K562 (cell line): ENCODE measurements around the gene FOXD2. TPM values are rescaled to one million over a fixed set of nuclear protein-coding genes. Genes with fewer than 3 reads are reported as not detected.

ENCODE experiments used
- ATAC-seq: fragments of 200-7000 bp; cut with Tn5 transposase; 3 replicates; pipeline ENCODE4 v1.9.1; 2020; ENCODE audit warnings: moderate library complexity
- BruUV-seq: library from RNA; stranded (reverse); fragments of 400-500 nt; replicated peaks from 2 replicates; lab custom pipeline; 2021; lab: Mats Ljungman, UMichigan
- CTCF ChIA-PET: fragments of 300-600 bp; formaldehyde crosslinking; extraction: SDS; loops from one replicate; lab custom pipeline; 2021; ENCODE audit warnings: low intra/inter-chr PET ratio; lab: Yijun Ruan, JAX
- POLR2A ChIA-PET: fragments of 300-600, 350-650 bp; sonication (Branson Sonifier 250); formaldehyde crosslinking; extraction: SDS; loops from one replicate; lab custom pipeline; 2021; ENCODE audit warnings: antibody characterized with exemption, inconsistent platforms; lab: Yijun Ruan, JAX
- DNase-seq, 4 experiments: peaks; one replicate each; pipeline versions ENCODE4 v3.0.0 to v3.0.0-alpha.2; 2011 to 2018; ENCODE audit warnings: low spot score in 3 of 4, mixed read lengths in 3 of 4; ENCODE audit errors: extremely low read depth in 1 of 4
- FAIRE-seq: peaks from 2 replicates; lab custom pipeline; 2011; peaks lifted over from hg19 to GRCh38; lab: Jason Lieb, UNC
- H2AFZ ChIP-seq: 2 replicates; pipeline ENCODE4 v1.6.0; 2011; ENCODE audit warnings: low read depth, low read length, control low read depth, inconsistent platforms
- H3K27ac ChIP-seq: fragments of 200-600 bp; 3 replicates; pipeline ENCODE4 v1.8.0; 2011; ENCODE audit warnings: low read depth, mild to moderate bottlenecking, control low read depth, inconsistent platforms, low read length, moderate library complexity, mixed read lengths; ENCODE audit errors: extremely low read depth
- H3K27me3 ChIP-seq, 2 experiments: fragments of 300-600 bp in 1 of 2; 2 replicates in 1 of 2; 3 replicates in 1 of 2; pipeline versions ENCODE4 v1.6.0 to v1.8.0; 2011; ENCODE audit warnings: inconsistent platforms in 2 of 2, low read length in 2 of 2, mild to moderate bottlenecking in 1 of 2, mixed read lengths in 1 of 2, moderate library complexity in 1 of 2; ENCODE audit not compliant: control insufficient read depth in 2 of 2, insufficient read depth in 2 of 2
- H3K36me3 ChIP-seq: fragments of 300-600 bp; 3 replicates; pipeline ENCODE4 v1.8.0; 2011; ENCODE audit warnings: mild to moderate bottlenecking, low read length, inconsistent platforms; ENCODE audit not compliant: control insufficient read depth, insufficient read depth
- H3K4me1 ChIP-seq, 2 experiments: fragments of 200-600 bp in 1 of 2; replicated peaks in 1 of 2; 2 replicates in 1 of 2; 3 replicates in 1 of 2; pipeline versions ENCODE4 v1.5.1 to v1.8.0; 2011; ENCODE audit warnings: inconsistent platforms in 2 of 2, low read length in 2 of 2, mild to moderate bottlenecking in 1 of 2, mixed read lengths in 1 of 2, moderate library complexity in 1 of 2; ENCODE audit not compliant: control insufficient read depth in 2 of 2, insufficient read depth in 2 of 2
- H3K4me2 ChIP-seq: 2 replicates; pipeline ENCODE4 v1.6.1; 2011; ENCODE audit warnings: low read length, control low read depth, inconsistent platforms, mixed read lengths; ENCODE audit not compliant: insufficient read depth
- H3K4me3 ChIP-seq: fragments of 200-600 bp; sonication (generic), shearing (Covaris generic); 2 replicates; pipeline ENCODE4 v1.5.1; 2016; ENCODE audit warnings: control low read depth, inconsistent platforms
- H3K79me2 ChIP-seq: fragments of 200-600 bp; 3 replicates; pipeline ENCODE4 v1.8.0; 2011; ENCODE audit warnings: low read length, inconsistent platforms; ENCODE audit not compliant: control insufficient read depth, insufficient read depth
- H3K9ac ChIP-seq, 2 experiments: 2 replicates each; pipeline versions ENCODE4 v1.6.0 to v1.6.1; 2011; ENCODE audit warnings: low read depth in 2 of 2, low read length in 2 of 2, control low read depth in 1 of 2, inconsistent platforms in 1 of 2, mild to moderate bottlenecking in 1 of 2, mixed read lengths in 1 of 2; ENCODE audit not compliant: insufficient read depth in 1 of 2
- H3K9me1 ChIP-seq: one replicate; pipeline ENCODE4 v1.6.0; 2011; ENCODE audit warnings: inconsistent platforms, mild to moderate bottlenecking, low read length, moderate library complexity; ENCODE audit not compliant: control insufficient read depth, insufficient read depth
- H3K9me3 ChIP-seq: replicated peaks from 2 replicates; pipeline ENCODE4 v1.5.1; 2011; ENCODE audit warnings: low read depth, low read length, inconsistent platforms; ENCODE audit not compliant: control insufficient read depth, insufficient read depth
- H4K20me1 ChIP-seq: replicated peaks from 2 replicates; pipeline ENCODE4 v1.6.1; 2011; ENCODE audit warnings: low read length, inconsistent platforms, mixed read lengths; ENCODE audit not compliant: control insufficient read depth, insufficient read depth
- CHD1 ChIP-seq: fragments of 200-600 bp; sonication (generic); IDR thresholded peaks from one replicate; pipeline ENCODE4 v1.6.1; 2012; ENCODE audit warnings: mild to moderate bottlenecking, moderate library complexity, low read length, inconsistent platforms
- MGA ChIP-seq: fragments of 450-650 bp; IDR thresholded peaks from 2 replicates; pipeline ENCODE4 v1.6.1; 2016; ENCODE audit warnings: mild to moderate bottlenecking, moderate library complexity
- RBM14 ChIP-seq: fragments of 200-400 bp; formaldehyde crosslinking; IDR thresholded peaks from 2 replicates; pipeline ENCODE4 v1.6.1; 2018; ENCODE audit warnings: low read depth, mild to moderate bottlenecking, low read length, moderate library complexity, borderline replicate concordance; ENCODE audit not compliant: insufficient read depth
- STAG1 ChIP-seq: sonication (generic); formaldehyde crosslinking; IDR thresholded peaks from 2 replicates; pipeline ENCODE4 v1.5.0; 2020; ENCODE audit warnings: missing genetic modification reagents, borderline replicate concordance
- WGBS: fragments of 100-300 bp; shearing (Covaris generic); methylation state at CpG from one replicate; pipeline ENCODE4 v1.1.6; 2016; ENCODE audit warnings: low coverage, mixed read lengths; ENCODE audit not compliant: insufficient coverage; ENCODE audit errors: missing lambda C conversion rate; 5-methylcytosine and 5-hydroxymethylcytosine counted together
- in situ Hi-C: fragments of 300-500 bp; cut with MboI; formaldehyde crosslinking; loops from 4 replicates; pipeline ENCODE4 v1.15.0; 2018; ENCODE audit warnings: inconsistent platforms, mixed read lengths
- intact Hi-C: fragments of 100-400 bp; cut with micrococcal nuclease; formaldehyde crosslinking; loops from 2 replicates; pipeline ENCODE4 v1.14.2; 2022
- polyA plus RNA-seq, 8 experiments: library from polyadenylated mRNA; depleted of rRNA in 4 of 8; stranded (reverse) in 5 of 8; unstranded in 3 of 8; fragments of >200 nt; fragmentation: Nextera tagmentation in 2 of 8; fragmentation: Illumina TruSeq in 1 of 8; extraction: Ambion mirVana in 2 of 8; extraction: Trizol in 1 of 8; gene quantifications; 2 replicates each; pipeline versions ENCODE4 v1.2.1 to v1.2.3, GENCODE V29; 2011 to 2014; ENCODE audit warnings: inconsistent platforms in 1 of 8, missing spikeins in 1 of 8
- total RNA-seq, 7 experiments: library from RNA; depleted of rRNA in 6 of 7; stranded (reverse); fragments of >200 nt in 6 of 7; fragmentation: Illumina TruSeq in 2 of 7; extraction: Trizol in 2 of 7; gene quantifications; 2 replicates each; pipeline versions ENCODE4 v1.2.1 to v1.2.3, GENCODE V29; 2011 to 2021; ENCODE audit warnings: low replicate concordance in 1 of 7

FOXD2 gene
- total and polyA plus RNA-seq, 9 of the 15 experiments (the other 6 are each of a cell fraction or from before 2014, with no cell fraction given), result 0.06 to 1.2 (median 0.22) TPM

GRCh38 chr1:47448462-47449222 is 10.8 kb downstream of the FOXD2 start:
- Histone ChIP-seq H3K27ac (no peak overlapping the region), H2AFZ (no peak overlapping the region), H3K9me1 (no peaks in the 10 kb centered on the region), H3K9me3 (no peaks in the 10 kb centered on the region), H3K79me2 (no peaks in the 10 kb centered on the region), H4K20me1 (peaks cover 12% of the 10 kb centered on the region), H3K4me3 (no peak overlapping the region), H3K9ac (no peak overlapping the region), H3K4me2 (no peak overlapping the region), H3K36me3 (no peaks in the 10 kb centered on the region), H3K27me3 (peaks cover 58 to 71% of the 10 kb centered on the region in 2 experiments), H3K4me1 (peaks cover 0 to 14% of the 10 kb centered on the region in 2 experiments; a peak in 2 of 5 replicates)
- 0% methylated on average over 4 of the region's 4 CpGs for WGBS
- FAIRE-seq (no peak), DNase-seq (no peak), ATAC-seq (peak; percentile 53; the same call in 2 of the 3 replicates)
- POLR2A ChIA-PET, result interaction anchor here (0.7 to 2.3 kb wide), 8 partner anchors 8 to 270 kb away, joined by 3 to 11 read pairs (median 4); no protein-coding TSS in a partner anchor
- TF ChIP-seq CHD1 (no peak), RBM14 (no peak), STAG1 (CRISPR knock-in tag) (no peak), MGA (no peak)
- in situ Hi-C loops, result no loop called here
- CTCF ChIA-PET, result interaction anchor here (0.7 to 1.1 kb wide), 2 partner anchors 10 to 274 kb away, joined by 3 read pairs; no protein-coding TSS in a partner anchor
- intact Hi-C loops, result no loop called here
- BruUV-seq, result no TSS peak
